GM21717 (cell line): ENCODE measurements around the gene IFIT1.
"Not testable (repeated sequence)": the region's sequence is repeated elsewhere in the genome, so short reads cannot be mapped to it uniquely, and the experiment has no call there.

Source experiments
- ATAC-seq: cut with Tn5 transposase; IDR thresholded peaks from one replicate; pipeline ENCODE4 v1.9.1; 2021; ENCODE audit warnings: mild to moderate bottlenecking, moderate library complexity; ENCODE audit not compliant: unreplicated experiment

The IFIT1 gene

DNA sequence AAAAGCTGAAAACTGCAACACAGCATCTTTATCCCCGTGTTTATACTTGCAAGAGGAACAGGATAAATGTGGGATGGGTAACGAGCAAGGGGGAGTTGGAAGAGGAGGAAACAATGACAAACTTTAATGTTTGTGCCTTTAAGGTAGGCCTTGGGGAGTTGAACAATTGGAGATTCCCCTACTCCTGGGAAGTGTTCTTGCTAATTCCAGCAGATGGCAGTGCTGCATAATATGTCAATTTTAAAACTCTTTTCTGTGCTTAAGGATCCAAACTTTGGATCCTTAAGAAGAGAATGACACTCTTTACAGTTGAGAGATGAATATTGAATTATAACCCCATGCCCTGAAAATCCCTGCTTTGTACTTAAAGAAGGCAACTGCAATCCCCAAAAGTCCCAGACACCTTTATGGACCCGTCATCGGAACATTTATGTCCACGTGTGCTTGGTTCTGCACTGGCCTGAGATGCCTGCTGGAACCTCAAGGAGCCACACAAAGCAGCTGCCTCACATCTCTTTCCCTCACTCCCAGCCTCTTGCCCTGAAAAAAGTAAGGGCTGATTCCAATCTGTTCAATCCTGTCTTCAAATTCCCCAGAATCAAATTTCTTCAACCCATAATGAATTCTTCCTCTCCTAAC is 33.9 kb downstream of the IFIT1 start:
- ATAC-seq, result no peak

GRCh38 chr10:89427629-89428028 is 35.2 kb downstream of the IFIT1 start:
- no peak for ATAC-seq

- ATAC-seq, result no peak
Observed at GRCh38 chr10:89428877-89429276, 36.5 kb downstream of the IFIT1 start.

DNA sequence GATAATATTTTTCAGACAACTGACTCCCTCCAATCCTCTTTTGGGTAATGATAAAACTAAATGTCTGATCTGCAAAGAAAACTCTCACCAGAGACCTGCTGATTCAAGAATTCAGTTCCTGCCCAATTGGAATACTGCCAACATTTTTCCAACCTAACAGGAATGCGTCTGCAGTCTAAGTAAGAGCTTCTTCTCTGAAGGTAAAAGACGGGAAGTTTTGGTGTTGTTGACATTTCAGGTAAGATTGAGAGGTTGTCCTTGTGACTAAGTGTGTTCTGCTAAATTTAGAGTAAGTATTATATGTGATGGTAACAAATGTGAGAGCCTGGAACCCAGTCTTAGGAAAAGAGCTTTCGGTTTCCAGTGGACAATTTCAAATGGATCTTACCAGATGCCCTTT is 39.6 kb downstream of the IFIT1 start:
- ATAC-seq, result no peak

- no peak for ATAC-seq
Observed at GRCh38 chr10:89438525-89438924, 46.1 kb downstream of the IFIT1 start.

DNA sequence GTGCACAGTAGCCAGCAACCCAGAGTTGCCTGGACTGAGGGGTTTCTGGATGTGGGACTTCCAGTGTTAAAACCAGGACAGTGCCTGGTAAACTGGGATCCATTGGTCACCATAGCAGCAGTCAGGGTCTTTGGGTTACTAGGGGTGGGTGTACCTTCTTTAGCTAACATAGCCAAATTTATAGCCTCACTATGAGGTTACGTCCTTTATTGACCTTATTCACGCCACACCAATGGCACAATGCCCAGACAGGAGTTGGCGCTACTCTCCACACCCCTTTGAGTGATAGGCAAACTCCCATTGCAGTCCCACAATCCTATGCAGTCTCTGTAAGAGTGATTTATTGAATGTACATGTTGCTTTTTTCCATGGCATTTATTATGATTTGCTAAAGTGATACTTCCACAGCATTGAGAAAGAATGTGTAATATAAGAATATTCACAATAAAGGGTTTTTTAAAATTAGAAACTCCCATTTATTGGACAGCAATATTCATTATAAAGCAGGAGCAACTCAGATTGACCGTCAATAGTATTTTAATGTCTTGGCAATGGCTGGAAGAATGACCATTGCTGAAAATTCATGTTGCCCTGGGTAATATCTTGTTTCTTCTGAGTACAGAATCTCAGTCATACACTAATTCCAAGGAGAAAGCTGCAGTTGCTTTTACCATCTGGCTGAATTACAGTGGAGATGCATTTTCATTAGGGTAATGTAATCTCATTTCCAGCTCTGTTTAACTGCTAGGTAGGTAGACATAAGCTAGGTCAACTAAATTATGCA is 48.0 kb downstream of the IFIT1 start:
- ATAC-seq, result no peak

DNA sequence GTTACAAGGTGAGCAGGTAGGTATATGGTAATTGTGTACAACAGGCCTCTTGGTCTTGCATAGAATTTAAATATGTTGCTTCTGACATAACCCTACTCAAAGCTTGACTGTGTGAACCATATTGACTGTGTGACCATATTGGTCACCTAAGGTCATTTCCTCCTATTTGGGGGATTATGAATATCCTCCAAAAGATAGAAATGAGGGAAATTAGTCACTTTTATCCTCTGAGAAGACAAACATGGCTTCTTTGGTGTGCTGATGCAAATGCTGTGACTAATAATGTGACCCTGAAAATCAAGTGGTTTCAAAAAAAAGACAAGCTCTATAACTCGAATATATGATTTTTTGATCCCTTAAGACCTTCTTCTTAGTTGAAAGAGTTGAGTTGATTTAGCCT is 49.9 kb downstream of the IFIT1 start:
- ATAC-seq, result no peak

GRCh38 chr10:89444819-89445218 is 52.4 kb downstream of the IFIT1 start:
- not testable (repeated sequence) for ATAC-seq

GRCh38 chr10:89450901-89451300 is 58.5 kb downstream of the IFIT1 start:
- no peak for ATAC-seq

GRCh38 chr10:89452193-89452592 is 59.8 kb downstream of the IFIT1 start:
- ATAC-seq, result no peak

- no peak for ATAC-seq
Observed at GRCh38 chr10:89454561-89455347, 62.3 kb downstream of the IFIT1 start.
